Adrenal gland (tissue), 12 donors: Measurements from ENCODE around the gene IL17RB. TPM values are rescaled to one million over a fixed set of nuclear protein-coding genes. Genes with fewer than 3 reads are reported as not detected.

Source experiments
- DNase-seq, 7 donors: peaks; one replicate each; pipeline ENCODE4 v3.0.0-alpha.2; 2019 to 2020
- H3K27ac ChIP-seq, 5 donors: fragments of 200-600 bp; sonication (generic) in 4 of 5; 1 replicate in 3 of 5; 2 replicates in 2 of 5; pipeline versions ENCODE4 v1.5.1 to v1.8.0; 2016 to 2020; ENCODE audit warnings: mild to moderate bottlenecking in 1 of 5
- H3K27me3 ChIP-seq: fragments of 200-600 bp; 2 replicates; pipeline ENCODE4 v1.8.0; 2021
- H3K36me3 ChIP-seq, 2 donors: fragments of 200-600 bp; replicated peaks in 1 of 2; 1 replicate in 1 of 2; 2 replicates in 1 of 2; pipeline versions ENCODE4 v1.5.1 to v1.8.0; 2018 to 2022
- H3K4me1 ChIP-seq, 2 donors: fragments of 200-600 bp; replicated peaks in 1 of 2; 1 replicate in 1 of 2; 2 replicates in 1 of 2; pipeline versions ENCODE4 v1.5.1 to v1.8.0; 2018 to 2021
- H3K4me3 ChIP-seq, 4 donors: fragments of 200-600 bp; sonication (generic) in 3 of 4; one replicate each; pipeline ENCODE4 v1.5.1; 2016 to 2018
- H3K9me3 ChIP-seq, 3 donors: fragments of 200-600 bp; sonication (generic) in 1 of 3; replicated peaks in 1 of 3; 1 replicate in 2 of 3; 2 replicates in 1 of 3; pipeline versions ENCODE4 v1.5.1 to v1.8.0; 2016 to 2021
- POLR2A ChIP-seq, 2 donors: fragments of 450-650 bp; IDR thresholded peaks; one replicate each; pipeline ENCODE4 v1.6.1; 2017; ENCODE audit warnings: antibody characterized with exemption in 2 of 2, mild to moderate bottlenecking in 2 of 2, moderate library complexity in 1 of 2
- WGBS, 4 donors: extraction: QIAGEN DNeasy Blood & Tissue Kit in 2 of 4; methylation state at CpG; one replicate each; pipeline versions ENCODE4 v1.1.5 to v1.1.7; 2013 to 2017; 5-methylcytosine and 5-hydroxymethylcytosine counted together
- intact Hi-C, 2 donors: fragments of 100-400 bp; cut with DNase I; formaldehyde crosslinking; loops; one replicate each; pipeline versions ENCODE4 v1.14.1 to v1.15.0; 2022 to 2023
- polyA plus RNA-seq, 3 donors: library from polyadenylated mRNA; stranded (reverse); fragments of 200-250 nt in 2 of 3; fragments of 350-450 nt in 1 of 3; fragmentation: Illumina TruSeq in 1 of 3; extraction: RNeasy Lipid Tissue Mini Kit (QIAGEN cat#74804) in 1 of 3; gene quantifications; one replicate each; pipeline ENCODE4 v1.2.3, GENCODE V29; 2013 to 2014
- total RNA-seq, 9 donors: library from RNA; depleted of rRNA in 4 of 9; stranded (reverse); fragments of >200 nt in 4 of 9; fragments of 120-200 nt in 1 of 9; fragmentation: NEBNext Ultra II Directional in 1 of 9; extraction: Animal tissue kit (Norgen Biotek cat#: 25700) in 1 of 9; gene quantifications; one replicate each; pipeline versions ENCODE4 v1.1.0 to v1.2.4, GENCODE V29; 2013 to 2023
- TF ChIP-seq, protein P1 (sequence below), 6 experiments: fragments of 450-650 bp in 4 of 6; fragments of 200-600 bp in 2 of 6; sonication (generic) in 1 of 6; IDR thresholded peaks; 1 replicate in 5 of 6; 2 replicates in 1 of 6; pipeline versions ENCODE4 v1.5.1 to v1.8.0; 2016 to 2021; ENCODE audit warnings: antibody characterized with exemption in 6 of 6, mild to moderate bottlenecking in 2 of 6, moderate library complexity in 1 of 6
- donor health status: healthy with polysubstance abuse.
- donor health status: Bipolar disorder and iron deficiency.
- donor health status: DM: yes; HTN: yes; CAD: no.
- donor health status: DM: no; HTN: no; CAD: no.
- donor health status: DM: no; HTN: no; CAD: no.
- donor health status: DM: yes; HTN: yes; CAD: no.

The IL17RB gene
- total and polyA plus RNA-seq, 12 donors, result 0.35 to 12.0 (median 2.1) TPM

DNA sequence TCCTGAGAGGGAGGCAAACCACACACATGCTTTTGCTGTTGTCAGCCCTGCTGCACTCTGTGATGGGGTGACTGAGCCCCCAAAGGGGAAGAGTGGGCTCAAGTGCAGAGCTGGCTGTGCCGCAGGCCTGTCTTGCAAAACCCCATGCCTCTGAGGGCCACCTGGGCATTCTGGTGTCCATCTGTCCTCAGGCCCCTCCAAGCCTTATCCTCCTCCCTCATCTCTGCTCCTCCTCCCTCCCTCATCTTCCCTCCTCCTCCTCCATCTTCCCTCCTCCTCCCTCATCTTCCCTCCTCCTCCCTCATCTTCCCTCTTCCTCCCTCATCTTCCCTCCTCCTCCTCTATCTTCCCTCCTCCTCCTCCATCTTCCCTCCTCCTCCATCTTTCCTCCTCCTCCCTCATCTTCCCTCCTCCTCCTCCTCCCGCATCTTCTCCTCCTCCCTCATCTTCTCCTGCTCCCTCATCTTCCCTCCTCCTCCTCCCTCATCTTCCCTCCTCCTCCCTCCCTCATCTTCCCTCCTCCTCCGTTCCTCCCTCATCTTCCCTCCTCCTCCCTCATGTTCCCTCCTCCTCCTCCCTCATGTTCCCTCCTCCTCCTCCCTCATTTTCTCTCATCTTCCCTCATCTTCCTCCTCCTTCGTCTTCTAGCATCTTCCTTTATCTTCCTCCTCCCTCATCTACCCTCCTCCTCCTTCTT lies 40.8 kb upstream of the IL17RB start:
- Histone ChIP-seq H3K36me3 (peaks cover 0 to 28% of the 10 kb centered on the region in 2 donors), H3K27ac (peak overlapping the region in 2 of 5 donors; percentile 77 to 83), H3K27me3 (no peaks in the 10 kb centered on the region), H3K4me3 (no peak overlapping the region), H3K4me1 (peaks cover 10% of the 10 kb centered on the region in 2 donors), H3K9me3 (no peaks in the 10 kb centered on the region)
- DNase-seq, result peak in 1 of 7 donors; percentile 37
- TF ChIP-seq POLR2A (IDR thresholded peaks at IDR 0.05), result no peak
- TF ChIP-seq, protein P1, sequence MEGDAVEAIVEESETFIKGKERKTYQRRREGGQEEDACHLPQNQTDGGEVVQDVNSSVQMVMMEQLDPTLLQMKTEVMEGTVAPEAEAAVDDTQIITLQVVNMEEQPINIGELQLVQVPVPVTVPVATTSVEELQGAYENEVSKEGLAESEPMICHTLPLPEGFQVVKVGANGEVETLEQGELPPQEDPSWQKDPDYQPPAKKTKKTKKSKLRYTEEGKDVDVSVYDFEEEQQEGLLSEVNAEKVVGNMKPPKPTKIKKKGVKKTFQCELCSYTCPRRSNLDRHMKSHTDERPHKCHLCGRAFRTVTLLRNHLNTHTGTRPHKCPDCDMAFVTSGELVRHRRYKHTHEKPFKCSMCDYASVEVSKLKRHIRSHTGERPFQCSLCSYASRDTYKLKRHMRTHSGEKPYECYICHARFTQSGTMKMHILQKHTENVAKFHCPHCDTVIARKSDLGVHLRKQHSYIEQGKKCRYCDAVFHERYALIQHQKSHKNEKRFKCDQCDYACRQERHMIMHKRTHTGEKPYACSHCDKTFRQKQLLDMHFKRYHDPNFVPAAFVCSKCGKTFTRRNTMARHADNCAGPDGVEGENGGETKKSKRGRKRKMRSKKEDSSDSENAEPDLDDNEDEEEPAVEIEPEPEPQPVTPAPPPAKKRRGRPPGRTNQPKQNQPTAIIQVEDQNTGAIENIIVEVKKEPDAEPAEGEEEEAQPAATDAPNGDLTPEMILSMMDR (IDR thresholded peaks at IDR 0.05), result no peak
- 76 to 88% (median 80%) methylated on average over 3 to 4 of the region's 4 CpGs for WGBS, 4 donors
- intact Hi-C loops, result no loop called here

DNA sequence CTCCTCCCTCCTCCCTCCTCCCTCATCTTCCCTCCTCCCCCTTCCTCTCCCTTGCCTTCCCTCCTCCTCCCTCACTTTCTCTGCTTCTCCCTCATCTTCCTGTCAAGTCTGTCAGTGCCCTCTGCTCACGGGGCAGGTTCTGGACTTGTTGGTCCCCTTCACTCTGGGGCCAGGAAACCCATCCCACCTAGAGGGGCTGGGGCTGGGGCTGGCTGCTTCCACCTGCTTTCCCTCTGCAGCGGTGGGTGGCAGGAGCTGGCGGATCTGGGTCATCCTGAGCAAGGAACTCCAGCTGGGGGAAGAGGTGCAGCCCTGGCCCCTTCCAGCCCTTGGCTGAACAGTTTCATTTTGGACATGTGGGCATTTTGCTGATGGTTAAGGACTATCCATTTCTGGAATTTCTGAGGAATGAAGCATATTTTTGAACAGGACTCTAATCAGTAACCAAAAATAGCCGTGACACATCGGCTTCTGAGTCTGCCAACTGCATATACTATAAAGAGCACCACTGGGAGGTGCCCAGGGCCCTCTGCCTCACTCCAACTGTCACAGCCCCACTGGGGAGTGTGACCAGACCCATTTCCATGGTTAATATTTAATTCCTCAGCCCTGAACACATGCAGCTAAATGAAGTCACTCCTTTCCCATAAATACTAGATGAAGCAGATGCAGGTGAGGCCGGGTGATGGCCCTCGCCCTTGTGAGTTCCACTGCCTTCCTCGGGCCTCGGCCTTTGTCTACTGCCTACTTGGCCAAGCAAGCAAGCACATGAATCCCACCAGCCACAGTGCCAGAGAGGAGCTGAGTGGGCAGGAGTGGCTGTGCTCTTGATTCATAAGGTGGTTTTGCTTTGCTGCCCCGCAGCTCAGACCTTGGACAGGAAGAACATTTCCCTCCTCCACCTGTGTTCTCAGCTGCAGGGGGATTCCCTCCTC lies 39.9 kb upstream of the IL17RB start:
- Histone ChIP-seq H3K9me3 (no peaks in the 10 kb centered on the region), H3K4me3 (no peak overlapping the region), H3K4me1 (peaks cover 10% of the 10 kb centered on the region in 2 donors), H3K36me3 (peaks cover 0 to 29% of the 10 kb centered on the region in 2 donors), H3K27me3 (no peaks in the 10 kb centered on the region), H3K27ac (peak overlapping the region in 4 of 5 donors; percentile 51 to 83 (median 72))
- TF ChIP-seq, protein P1 (IDR thresholded peaks at IDR 0.05), result peak in 1 of 6 experiments; percentile 5
- no peak for TF ChIP-seq POLR2A (IDR thresholded peaks at IDR 0.05)
- WGBS, 4 donors, result 63 to 76% (median 67%) methylated on average over 7 to 10 of the region's 10 CpGs
- peak; percentile 15 to 80 (median 75) for DNase-seq
- intact Hi-C loops, result no loop called here

DNA sequence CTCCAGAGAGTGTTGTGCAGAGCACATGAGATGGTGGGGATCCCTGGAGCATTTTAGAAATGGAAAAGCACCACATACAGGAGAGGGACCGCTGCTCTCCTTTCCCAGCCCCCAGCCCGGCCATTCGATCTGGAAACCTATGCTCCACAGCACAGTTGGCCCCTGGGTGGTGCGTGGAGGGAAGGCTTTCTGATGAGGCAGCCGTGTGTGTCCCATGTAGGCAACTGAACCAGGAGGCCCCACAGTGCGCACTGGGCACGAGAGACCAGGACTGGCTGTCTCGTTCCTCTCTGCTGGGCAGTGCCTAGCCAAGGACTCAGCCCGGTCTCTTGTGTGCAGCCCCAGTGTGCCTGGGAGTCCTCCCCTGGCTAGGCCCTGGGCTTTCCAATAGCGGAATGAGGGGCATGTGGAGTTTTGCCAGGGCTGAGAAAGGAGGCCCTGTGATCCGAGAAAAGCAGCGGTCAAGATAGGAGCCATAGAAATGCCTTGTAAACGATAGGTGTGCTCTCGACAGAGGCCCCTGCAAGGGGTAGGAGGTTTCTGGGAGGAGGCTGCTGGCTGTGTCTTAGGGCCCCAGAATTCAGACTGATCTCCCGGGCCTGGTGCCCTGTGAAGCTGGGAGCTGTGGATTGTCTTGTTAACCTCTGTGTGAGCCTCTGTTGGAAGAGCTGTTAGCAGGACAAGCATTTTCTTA lies 39.1 kb upstream of the IL17RB start:
- Histone ChIP-seq H3K4me1 (peaks cover 10% of the 10 kb centered on the region in 2 donors), H3K36me3 (peaks cover 0 to 28% of the 10 kb centered on the region in 2 donors), H3K4me3 (no peak overlapping the region), H3K27ac (peak overlapping the region in 1 of 5 donors; percentile 83), H3K27me3 (no peaks in the 10 kb centered on the region), H3K9me3 (no peaks in the 10 kb centered on the region)
- peak in 2 of 7 donors; percentile 14 to 42 for DNase-seq
- 88 to 93% (median 92%) methylated on average over 5 to 15 of the region's 15 CpGs for WGBS, 4 donors
- no peak for TF ChIP-seq POLR2A (IDR thresholded peaks at IDR 0.05)
- intact Hi-C loops, result no loop called here

DNA sequence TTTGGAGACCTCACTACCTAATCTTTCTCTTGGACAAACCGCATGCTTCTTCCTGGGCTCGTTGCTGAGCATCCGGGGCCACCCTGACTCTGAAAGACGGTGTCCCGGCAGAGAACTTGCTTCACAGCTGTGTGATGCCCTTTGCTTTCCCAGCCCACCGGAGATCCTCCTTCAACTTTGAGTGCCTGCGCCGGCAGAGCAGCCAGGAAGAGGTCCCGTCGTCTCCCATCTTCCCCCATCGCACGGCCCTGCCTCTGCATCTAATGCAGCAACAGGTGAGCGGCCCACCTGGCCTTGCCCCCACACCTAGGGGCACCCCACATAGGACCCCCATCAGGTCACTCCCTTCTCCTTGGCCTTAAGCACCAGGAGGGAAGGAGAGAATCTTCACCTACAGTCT lies 37.9 kb upstream of the IL17RB start:
- peaks cover 10% of the 10 kb centered on the region in 2 donors for H3K4me1 ChIP-seq
- WGBS, 4 donors, result 87 to 95% (median 92%) methylated on average over 12 to 13 of the region's 13 CpGs
- H3K4me3 ChIP-seq, result no peak overlapping the region
- no peak for TF ChIP-seq POLR2A (IDR thresholded peaks at IDR 0.05)
- TF ChIP-seq, protein P1 (IDR thresholded peaks at IDR 0.05), result no peak
- H3K27ac ChIP-seq, result no peak overlapping the region
- peak in 3 of 7 donors; percentile 13 to 35 (median 15) for DNase-seq
- H3K9me3 ChIP-seq, result no peaks in the 10 kb centered on the region
- intact Hi-C loops, result no loop called here
- H3K27me3 ChIP-seq, result no peaks in the 10 kb centered on the region
- peaks cover 0 to 28% of the 10 kb centered on the region in 2 donors for H3K36me3 ChIP-seq
